Embryonic facial prominence (tissue), 1 donor: ENCODE data around the gene PTK7.

Source experiments
- DNase-seq: peaks from one replicate; pipeline ENCODE4 v3.0.0-alpha.2; 2016; ENCODE audit errors: extremely low spot score

PTK7 gene

GRCh38 chr6:43178951-43179830 is 103.1 kb downstream of the PTK7 start:
- DNase-seq: no peak

GRCh38 chr6:43180058-43180457 is 103.9 kb downstream of the PTK7 start:
- no peak for DNase-seq

- DNase-seq: no peak
Measured at GRCh38 chr6:43180985-43181384, 104.9 kb downstream of the PTK7 start.

GRCh38 chr6:43181621-43181941 is 105.5 kb downstream of the PTK7 start:
- no peak for DNase-seq

DNA sequence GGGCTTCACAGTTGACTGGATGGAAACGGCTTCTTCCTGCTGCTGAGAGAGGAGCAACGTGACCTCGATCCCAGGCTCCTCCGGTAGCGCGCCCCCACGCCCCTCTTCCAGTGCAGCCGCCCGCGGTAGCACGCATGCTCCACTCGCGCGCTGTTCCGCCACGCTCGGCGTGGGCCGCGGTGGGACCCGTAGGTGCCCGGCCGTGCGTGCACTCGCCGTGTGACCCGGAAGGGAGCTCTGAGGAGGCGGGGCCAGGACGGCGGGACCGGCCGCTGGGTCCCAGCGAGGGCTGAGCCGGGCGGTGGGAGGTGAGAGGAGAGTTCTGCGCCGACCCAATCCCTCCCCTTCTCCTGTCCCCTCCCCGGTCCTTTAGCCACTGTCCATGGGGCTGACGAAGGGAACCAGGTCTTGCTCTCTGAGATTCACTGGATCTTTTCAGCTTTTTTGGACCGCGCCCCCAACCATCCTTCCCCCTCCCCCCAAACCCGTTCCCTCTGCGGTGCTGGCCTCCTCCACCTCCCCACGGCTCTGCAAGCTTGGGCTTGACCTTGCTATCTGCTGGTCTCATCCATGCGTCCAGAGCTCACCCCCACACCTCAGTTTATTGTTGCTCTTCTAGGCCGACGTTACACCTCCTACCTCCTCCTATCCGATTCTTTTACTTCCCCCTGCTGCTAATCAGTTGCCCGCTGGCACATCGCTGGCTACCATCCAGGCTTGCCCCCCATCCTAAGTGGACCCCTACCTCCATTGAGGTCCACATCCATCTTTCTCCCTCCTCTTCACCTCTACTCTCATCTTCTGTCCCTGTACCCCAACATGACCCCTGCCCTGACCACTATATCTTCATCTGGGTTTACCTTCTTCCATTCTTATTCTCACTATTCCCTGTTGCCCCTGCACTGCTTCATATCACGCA is 106.1 kb downstream of the PTK7 start, which contains the start of gene CUL9:
TSS of gene CUL9 (plus strand) at position 255 of the 919 bp plus-strand sequence. CDS start 2,115 bp downstream, outside the sequence.
- no peak for DNase-seq

GRCh38 chr6:43183441-43183840 is 107.3 kb downstream of the PTK7 start:
- DNase-seq: no peak

DNA sequence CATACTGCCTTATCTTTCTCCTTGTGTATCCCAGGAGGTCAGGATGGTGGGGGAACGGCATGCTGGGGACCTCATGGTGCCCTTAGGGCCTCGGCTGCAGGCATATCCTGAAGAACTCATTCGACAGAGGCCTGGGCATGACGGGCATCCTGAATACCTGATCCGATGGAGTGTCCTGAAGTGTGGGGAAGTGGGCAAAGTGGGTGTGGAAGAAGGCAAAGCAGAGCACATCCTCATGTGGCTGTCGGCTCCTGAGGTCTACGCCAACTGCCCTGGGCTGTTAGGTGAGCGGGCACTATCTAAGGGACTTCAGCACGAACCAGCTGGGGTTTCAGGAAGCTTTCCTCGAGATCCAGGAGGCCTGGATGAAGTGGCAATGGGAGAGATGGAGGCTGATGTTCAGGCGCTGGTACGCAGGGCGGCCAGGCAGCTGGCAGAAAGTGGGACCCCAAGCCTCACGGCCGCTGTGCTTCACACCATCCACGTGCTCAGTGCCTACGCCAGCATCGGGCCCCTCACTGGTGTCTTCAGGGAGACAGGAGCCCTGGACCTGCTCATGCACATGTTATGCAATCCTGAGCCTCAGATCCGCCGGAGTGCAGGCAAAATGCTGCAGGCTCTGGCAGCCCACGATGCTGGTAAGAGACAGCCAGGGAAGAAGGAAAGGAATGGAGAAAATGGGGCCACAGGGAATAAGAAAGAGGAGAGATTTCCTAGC is 108.3 kb downstream of the PTK7 start:
- no peak for DNase-seq

DNA sequence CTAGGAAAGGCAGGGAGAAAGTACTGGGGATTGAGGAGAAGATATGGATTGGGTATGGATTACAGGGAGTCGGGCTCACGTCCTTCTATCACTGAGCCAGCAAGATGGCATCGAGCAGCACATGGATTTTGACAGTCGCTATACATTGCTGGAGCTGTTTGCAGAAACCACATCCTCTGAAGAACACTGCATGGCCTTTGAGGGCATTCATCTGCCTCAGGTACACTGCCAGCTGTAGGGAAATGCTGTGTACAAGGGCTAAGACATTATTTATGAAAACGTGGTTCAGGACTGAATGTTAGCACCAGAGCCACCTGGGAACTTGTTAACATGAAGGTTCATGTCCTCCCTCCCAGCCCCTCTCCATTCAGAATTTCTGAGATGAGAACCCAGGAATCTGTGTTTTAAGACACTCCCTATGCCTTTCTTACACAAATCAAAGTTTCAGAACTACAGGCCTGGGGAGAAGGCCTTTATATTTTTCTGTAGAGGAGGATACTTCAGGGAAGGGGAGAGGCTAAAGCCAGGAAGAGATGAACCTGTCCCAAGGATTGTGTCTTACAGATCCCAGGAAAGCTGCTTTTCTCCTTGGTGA is 109.4 kb downstream of the PTK7 start:
- no peak for DNase-seq

- no peak for DNase-seq
Measured at GRCh38 chr6:43186019-43186418, 109.9 kb downstream of the PTK7 start.

DNA sequence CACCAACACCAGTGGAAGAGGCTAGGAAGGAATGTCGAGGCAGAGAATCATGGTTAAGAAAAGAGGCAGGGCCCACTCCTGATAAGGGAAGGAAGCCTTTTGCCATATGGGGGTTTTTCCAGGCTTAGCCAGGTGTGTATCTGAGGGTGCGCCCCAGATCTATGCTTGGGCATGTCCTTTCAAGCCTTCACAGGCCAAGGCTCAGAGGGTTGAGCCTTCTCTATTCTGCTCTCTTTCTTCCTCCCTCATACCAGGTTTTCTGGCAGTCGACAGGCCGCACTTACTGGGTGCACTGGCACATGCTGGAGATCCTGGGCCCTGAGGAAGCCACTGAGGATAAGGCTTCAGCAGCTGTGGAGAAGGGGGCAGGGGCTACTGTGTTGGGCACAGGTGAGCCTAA is 110.6 kb downstream of the PTK7 start:
- no peak for DNase-seq

- no peak for DNase-seq
Measured at GRCh38 chr6:43187821-43188220, 111.7 kb downstream of the PTK7 start.

DNA sequence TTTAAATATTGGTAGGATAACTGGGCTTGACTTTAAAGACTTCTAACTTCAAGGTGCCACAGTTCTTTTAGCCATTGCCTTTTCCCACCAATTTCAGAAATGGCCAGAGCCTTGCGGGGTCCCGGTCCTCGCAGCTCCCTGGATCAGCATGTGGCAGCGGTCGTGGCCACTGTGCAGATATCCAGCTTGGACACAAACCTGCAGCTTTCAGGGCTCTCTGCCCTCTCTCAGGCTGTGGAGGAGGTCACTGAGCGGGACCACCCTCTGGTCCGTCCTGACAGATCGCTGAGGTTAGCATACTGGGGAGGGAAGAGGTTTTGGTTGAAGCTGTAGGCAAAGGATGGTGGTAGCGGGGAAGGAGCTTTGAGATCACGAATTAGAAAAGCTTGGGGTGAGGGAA is 112.3 kb downstream of the PTK7 start:
- DNase-seq: no peak

DNA sequence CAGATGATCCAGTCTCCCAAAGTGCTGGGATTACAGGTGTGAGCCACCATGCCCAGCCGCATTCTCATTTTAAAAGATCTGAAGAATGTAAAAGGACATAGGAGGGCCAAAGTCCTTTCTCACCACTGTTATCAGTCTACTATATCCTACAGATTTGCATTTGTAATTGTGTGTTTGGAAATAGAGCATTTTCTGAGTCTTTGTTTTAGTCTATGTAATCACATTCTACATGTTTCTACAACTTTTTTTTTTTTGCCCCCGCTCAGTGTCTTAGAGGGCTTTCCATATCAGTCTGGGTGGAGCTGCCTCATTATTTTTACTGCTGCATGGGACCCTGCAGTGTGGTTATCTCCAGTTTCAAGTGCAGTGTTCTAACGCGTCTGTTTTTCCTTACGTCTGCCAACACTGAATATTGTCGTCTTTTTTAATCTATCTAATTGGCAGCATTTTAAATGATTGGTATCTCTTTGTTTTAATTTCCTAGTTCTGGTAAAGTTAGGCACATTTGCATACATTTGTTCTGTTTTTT is 113.7 kb downstream of the PTK7 start:
- no peak for DNase-seq

GRCh38 chr6:43192911-43193310 is 116.8 kb downstream of the PTK7 start:
- DNase-seq: no peak

DNA sequence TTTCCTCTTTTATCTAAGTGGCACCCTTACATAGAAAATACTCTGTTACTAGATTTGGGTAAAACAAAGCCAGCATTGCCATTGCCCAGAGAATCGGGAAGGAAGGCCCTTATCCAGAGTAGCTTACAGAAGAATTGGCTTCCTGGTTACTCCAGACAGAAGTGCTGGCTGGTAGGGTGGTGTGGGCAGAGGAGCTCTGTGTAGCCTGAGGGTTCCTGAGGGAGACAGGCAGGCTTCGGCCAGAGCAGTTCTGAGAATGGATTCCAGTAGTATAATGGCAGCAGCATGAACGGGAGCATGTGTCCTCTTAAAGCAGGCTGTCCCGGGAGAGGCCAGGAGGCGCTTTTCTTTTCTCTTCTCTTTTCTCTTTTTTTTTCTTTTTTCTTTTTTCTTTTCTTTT is 117.8 kb downstream of the PTK7 start:
- DNase-seq: no peak

DNA sequence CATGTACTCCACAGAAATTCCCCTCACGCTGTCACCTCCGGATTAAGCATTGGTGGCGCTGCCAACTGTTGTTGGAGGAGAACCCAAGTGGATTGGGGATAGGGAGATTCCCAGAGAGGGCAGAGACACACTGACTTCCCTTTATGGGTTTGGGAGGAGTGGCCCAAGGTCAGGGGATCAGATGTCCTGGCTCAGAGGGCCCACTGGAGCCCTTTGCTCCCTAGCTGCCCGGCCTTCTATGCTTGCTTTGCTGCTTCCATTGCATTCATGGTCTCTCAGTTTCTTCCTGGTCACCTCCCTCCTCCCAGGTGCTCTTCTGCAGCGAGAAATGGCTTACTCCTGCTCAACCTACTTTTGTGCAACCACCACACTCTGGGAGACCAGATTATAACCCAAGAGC is 120.2 kb downstream of the PTK7 start:
- DNase-seq: no peak

DNA sequence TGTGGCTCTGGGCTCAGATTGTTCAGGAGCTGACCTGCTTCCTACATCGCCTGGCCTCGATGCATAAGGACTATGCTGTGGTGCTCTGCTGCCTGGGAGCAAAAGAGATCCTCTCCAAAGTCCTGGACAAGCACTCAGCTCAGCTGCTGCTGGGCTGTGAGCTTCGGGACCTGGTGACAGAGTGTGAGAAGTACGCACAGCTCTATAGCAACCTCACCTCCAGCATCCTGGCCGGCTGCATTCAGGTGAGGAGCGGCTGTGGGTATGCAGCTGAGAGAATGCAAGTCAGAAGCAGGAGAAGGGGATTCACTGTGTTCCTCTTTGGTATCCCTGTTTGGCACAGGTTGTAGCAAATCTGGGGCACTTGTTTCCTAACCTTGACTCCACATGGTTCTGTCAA is 123.8 kb downstream of the PTK7 start:
- DNase-seq: no peak

DNA sequence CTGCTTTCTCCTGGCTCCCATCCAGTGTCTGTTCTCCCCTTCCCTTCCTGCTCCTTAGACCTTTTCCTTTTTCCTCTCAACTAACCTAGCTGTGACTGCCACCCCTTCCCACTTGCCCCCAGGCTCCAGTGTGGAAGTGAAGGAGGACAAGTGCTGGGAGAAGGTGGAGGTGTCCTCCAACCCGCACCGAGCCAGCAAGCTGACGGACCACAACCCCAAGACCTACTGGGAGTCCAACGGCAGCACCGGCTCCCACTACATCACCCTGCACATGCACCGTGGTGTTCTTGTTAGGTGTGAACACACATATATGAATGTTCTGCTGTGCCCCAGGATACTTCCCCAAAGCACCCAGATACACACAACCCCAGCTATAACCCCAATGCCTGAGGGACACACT is 124.4 kb downstream of the PTK7 start:
- DNase-seq: no peak

DNA sequence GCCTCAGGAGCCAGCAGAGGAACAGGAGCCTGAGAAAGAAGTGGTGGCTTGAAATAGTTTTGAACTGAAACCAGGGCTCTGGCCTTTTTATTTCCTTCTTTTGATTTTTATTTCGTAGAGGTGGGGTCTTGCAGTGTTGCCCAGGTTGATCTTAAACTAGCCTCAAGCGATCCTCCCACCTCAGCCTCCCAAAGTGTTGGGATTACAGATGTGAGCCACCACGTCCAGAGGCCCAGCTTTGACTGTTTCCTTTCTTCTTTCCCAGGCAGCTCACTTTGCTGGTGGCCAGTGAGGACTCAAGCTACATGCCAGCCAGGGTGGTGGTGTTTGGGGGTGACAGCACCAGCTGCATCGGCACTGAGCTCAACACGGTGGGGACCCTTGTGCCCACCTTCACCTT is 126.3 kb downstream of the PTK7 start:
- no peak for DNase-seq

DNA sequence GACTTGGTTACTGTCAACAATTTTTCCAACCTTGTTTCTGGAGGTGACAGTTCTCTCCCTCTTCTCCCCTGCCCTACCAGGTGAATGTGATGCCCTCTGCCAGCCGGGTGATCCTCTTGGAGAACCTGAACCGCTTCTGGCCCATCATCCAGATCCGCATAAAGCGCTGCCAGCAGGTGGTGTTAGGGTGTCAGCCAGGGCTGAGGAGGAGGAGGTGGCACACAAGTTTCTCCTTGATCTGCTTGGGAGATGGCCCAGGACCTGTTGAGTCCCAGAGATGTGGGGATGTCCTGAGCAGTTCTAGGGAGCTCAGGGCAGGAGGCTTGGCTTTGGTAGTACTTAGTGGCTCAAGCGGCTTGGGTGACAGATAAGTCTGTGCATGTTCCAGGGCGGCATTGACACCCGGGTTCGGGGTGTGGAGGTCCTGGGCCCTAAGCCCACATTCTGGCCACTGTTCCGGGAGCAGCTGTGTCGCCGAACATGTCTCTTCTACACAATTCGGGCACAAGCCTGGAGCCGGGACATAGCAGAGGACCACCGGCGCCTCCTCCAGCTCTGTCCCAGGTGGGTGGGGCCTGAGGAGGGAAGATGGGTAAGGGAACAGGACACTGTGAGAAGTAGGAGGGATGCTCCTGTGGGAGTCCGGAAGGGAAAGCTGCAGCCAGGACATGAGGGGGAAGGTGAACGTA is 127.1 kb downstream of the PTK7 start:
- no peak for DNase-seq

DNA sequence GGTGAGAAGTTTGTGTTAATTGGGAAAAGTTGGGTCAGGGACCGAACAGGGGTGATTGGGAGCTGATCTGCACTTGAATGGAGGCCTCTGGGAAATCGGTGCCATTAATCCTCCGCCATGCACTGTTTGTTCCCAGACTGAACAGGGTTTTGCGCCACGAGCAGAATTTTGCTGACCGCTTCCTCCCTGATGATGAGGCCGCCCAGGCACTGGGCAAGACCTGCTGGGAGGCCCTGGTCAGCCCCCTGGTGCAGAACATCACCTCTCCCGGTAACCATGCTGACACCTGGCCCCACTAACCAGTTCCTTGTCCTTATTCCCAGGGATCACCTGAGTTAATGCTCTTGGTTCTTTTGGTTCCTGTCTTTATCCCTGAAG is 127.6 kb downstream of the PTK7 start:
- DNase-seq: no peak
